NCI-H1105 (cell line): ENCODE results near the gene SLC38A7.

Experiments used
- DNase-seq: peaks from one replicate; lab custom pipeline; 2025; lab: John Stamatoyannopoulos, UW

Gene SLC38A7

DNA sequence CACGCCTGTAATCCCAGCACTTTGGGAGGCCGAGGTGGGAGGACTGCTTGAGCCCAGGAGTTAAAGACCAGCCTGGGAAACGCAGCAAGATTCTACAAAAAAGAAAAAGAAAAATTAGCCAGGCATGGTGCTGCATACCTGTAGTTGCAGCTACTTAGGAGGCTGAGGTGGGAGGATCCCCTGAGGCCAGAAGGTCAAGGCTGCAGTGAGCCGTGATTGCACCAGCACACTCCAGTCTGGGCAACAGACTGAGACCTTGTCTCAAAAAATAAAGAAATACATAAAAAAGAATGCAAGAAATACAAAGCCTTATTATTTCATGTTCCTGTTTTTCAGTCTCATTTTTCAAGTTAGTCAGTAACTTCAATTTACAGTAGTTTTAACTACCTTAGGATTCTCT lies 49.1 kb downstream of the SLC38A7 start:
- no peak for DNase-seq

GRCh38 chr16:58634265-58634802 lies 50.2 kb downstream of the SLC38A7 start:
- no peak for DNase-seq

GRCh38 chr16:58629733-58630640 lies 54.6 kb downstream of the SLC38A7 start, which contains the start of gene CNOT1:
Gene CNOT1 (minus strand): TSS chr16:58629826. CDS start chr16:58599337, 30,489 bp downstream.
- peak; percentile 91 for DNase-seq

- no peak for DNase-seq
Measured at GRCh38 chr16:58628845-58629732, 55.5 kb downstream of the SLC38A7 start.

- DNase-seq: no peak
Measured at GRCh38 chr16:58624209-58624608, 60.4 kb downstream of the SLC38A7 start.

GRCh38 chr16:58620396-58620795 lies 64.2 kb downstream of the SLC38A7 start:
- no peak for DNase-seq

- DNase-seq: no peak
Measured at GRCh38 chr16:58615280-58615679, 69.3 kb downstream of the SLC38A7 start.
